CD8-positive, alpha-beta memory T cell (primary cell): Measurements from ENCODE around the gene PAPOLG. TPM values are rescaled to one million over a fixed set of nuclear protein-coding genes. Genes with fewer than 3 reads are reported as not detected.

Experiments
- polyA plus RNA-seq: library from polyadenylated mRNA; unstranded; fragments of 300-500 nt; fragmentation: Illumina TruSeq; gene quantifications from one replicate; pipeline ENCODE4 v1.2.3, GENCODE V29; 2021
- total RNA-seq, 2 experiments: library from RNA; stranded (reverse); gene quantifications; one replicate each; pipeline ENCODE4 v1.2.3, GENCODE V29; 2021

The PAPOLG gene
- total and polyA plus RNA-seq, 3 experiments from 2014 or later, result 15.0 to 18.9 (median 16.8) TPM

Other genes with a start within 250 kb of the PAPOLG start
- under 1 TPM; 0.07 to 0.15 TPM for gene BCL11A, start 202.6 kb upstream of the PAPOLG start, total RNA-seq
- not detected for gene BCL11A, start 202.6 kb upstream of the PAPOLG start, polyA plus RNA-seq
- 10 to 100 TPM; 45.6 to 47.6 TPM for gene REL, start 125.3 kb downstream of the PAPOLG start, total RNA-seq
- 25.4 TPM for gene REL, start 125.3 kb downstream of the PAPOLG start, polyA plus RNA-seq